Prostate gland (tissue), 2 donors: ENCODE data around the gene CAPZA2.

Source experiments
- CTCF ChIP-seq, 4 experiments: fragments of 200-600 bp in 2 of 4; fragments of 450-650 bp in 2 of 4; sonication (generic) in 2 of 4; IDR thresholded peaks; 1 replicate in 3 of 4; 2 replicates in 1 of 4; pipeline ENCODE4 v1.5.1; 2016 to 2019; ENCODE audit warnings: antibody characterized with exemption in 4 of 4, mild to moderate bottlenecking in 2 of 4, moderate library complexity in 2 of 4
- POLR2A ChIP-seq: fragments of 450-650 bp; IDR thresholded peaks from one replicate; pipeline ENCODE4 v1.6.1; 2016; ENCODE audit warnings: antibody characterized with exemption, mild to moderate bottlenecking

- TF ChIP-seq CTCF (IDR thresholded peaks at IDR 0.05) (no peak), POLR2A (no peak)
These were observed 8.3 kb upstream of the CAPZA2 start for GRCh38 chr7:116854132-116854531.
